ENCODE data around the gene TRIM33. TPM values are rescaled to one million over a fixed set of nuclear protein-coding genes. Genes with fewer than 3 reads are reported as not detected.

The TRIM33 gene
- total RNA-seq, 4 donors from 2014 or later, result 29.2 to 40.7 (median 33.7) TPM

DNA sequence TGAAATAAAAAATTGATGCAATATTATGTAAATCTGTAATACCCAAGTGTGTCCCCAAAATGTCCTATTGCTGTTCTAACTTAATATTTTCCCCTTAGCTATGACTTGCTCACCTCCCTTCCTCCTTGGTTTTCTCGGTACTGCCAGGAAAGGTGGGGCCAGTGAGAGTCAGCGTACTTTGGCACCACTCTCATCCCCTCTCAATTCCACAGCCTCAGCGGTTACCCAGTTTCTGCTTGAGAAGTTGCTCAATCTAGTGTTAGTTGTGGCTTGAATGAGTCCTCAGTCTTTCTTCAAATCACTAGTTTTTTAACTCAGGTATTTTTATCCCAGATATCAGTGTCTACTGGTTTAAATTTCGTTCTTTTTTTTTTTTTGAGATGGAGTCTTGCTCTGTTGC, 38.1 kb upstream of the TRIM33 start:
- TF ChIP-seq, protein P1, sequence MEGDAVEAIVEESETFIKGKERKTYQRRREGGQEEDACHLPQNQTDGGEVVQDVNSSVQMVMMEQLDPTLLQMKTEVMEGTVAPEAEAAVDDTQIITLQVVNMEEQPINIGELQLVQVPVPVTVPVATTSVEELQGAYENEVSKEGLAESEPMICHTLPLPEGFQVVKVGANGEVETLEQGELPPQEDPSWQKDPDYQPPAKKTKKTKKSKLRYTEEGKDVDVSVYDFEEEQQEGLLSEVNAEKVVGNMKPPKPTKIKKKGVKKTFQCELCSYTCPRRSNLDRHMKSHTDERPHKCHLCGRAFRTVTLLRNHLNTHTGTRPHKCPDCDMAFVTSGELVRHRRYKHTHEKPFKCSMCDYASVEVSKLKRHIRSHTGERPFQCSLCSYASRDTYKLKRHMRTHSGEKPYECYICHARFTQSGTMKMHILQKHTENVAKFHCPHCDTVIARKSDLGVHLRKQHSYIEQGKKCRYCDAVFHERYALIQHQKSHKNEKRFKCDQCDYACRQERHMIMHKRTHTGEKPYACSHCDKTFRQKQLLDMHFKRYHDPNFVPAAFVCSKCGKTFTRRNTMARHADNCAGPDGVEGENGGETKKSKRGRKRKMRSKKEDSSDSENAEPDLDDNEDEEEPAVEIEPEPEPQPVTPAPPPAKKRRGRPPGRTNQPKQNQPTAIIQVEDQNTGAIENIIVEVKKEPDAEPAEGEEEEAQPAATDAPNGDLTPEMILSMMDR (IDR thresholded peaks at IDR 0.05), result no peak
- ATAC-seq (ENCODE audit: low FRiP score) (no peak), DNase-seq (ENCODE audit: low spot score) (no peak)

DNA sequence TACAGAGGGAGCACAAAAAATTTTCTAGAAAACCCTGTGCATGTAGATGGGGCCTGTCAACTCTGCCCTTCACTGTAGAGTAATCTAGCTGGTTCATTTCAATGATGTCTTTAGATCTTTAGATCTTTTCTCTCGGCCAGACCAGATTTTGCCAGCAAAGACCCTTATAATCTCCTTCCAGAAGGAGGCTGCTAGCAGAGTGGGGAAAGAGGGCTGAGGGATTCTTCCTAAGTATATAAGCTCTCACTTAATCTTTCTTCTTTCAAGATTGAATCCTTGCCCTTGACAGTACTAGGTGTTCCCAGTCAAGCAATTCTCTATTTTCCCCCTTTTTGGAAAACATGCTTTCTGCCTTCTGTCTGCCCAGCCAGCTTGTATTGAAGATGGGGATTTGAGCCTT, 36.1 kb upstream of the TRIM33 start:
- DNase-seq (ENCODE audit: low spot score) (no peak), ATAC-seq (ENCODE audit: low FRiP score) (no peak)

DNA sequence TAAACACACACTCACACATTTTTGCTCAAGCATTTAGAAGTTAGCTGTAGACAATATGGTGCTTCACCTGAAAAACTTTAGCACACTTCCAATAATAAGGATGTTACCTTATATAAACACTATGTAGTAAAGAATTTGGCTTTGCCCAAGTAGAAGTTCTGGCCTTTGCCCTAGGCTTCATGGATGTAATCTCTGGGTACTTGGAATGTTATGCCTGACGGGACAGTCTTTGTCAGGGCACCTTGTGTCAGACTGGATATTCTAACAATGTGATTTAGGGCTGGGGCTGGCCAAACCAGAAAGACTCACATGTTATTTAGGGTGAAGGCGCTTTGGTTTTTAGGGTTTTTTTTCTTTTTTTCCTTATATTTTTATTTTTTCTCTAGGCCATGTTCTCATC, 34.8 kb upstream of the TRIM33 start:
- ATAC-seq (ENCODE audit: low FRiP score), result no peak
- DNase-seq (ENCODE audit: low spot score), result no peak
- TF ChIP-seq, protein P1 (IDR thresholded peaks at IDR 0.05), result no peak

More for the DNA sequence above, 36.1 kb upstream of the TRIM33 start:
- TF ChIP-seq, protein P1 (IDR thresholded peaks at IDR 0.05), result no peak

DNA sequence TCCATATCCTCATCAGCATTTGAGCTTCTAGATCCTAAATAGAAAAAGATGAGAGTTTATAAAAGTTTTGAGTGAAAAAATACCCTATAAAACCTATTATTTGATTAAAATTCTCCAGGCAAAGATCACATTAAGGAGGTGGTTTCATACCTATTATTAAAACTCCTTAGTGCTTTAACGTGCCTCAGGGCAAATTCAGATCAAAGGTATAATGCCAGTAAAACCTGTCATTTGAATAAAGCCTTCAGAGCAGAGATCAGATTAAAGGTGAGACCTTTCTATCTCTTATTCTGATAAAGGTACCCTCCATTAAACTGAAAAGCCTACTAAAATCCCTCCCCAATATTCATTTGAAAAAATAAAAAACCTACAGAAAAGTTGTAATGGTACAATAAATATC, 34.3 kb upstream of the TRIM33 start:
- DNase-seq (ENCODE audit: low spot score), result no peak
- TF ChIP-seq, protein P1 (IDR thresholded peaks at IDR 0.05), result no peak
- ATAC-seq (ENCODE audit: low FRiP score), result no peak

DNA sequence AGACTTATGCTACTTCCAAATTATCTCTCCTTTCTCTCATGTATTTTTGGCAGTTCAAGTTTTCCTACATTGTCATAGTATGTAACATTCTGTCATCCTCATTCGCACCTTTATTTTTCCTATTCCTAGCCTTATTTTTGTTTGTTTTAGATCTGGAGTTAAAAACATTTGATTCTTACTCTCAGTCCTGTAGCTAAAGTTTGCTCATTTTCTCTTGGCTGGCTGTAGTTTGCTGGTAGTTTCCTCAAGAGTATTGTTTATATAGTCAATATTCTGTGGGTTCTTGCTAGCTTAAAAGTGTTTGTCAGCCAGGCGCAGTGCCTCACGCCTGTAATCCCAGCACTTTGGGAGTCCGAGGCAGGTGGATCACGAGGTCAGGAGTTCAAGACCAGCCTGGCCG, 29.8 kb upstream of the TRIM33 start:
- TF ChIP-seq, protein P1 (IDR thresholded peaks at IDR 0.05), result no peak
- no peak for ATAC-seq (ENCODE audit: low FRiP score)

DNA sequence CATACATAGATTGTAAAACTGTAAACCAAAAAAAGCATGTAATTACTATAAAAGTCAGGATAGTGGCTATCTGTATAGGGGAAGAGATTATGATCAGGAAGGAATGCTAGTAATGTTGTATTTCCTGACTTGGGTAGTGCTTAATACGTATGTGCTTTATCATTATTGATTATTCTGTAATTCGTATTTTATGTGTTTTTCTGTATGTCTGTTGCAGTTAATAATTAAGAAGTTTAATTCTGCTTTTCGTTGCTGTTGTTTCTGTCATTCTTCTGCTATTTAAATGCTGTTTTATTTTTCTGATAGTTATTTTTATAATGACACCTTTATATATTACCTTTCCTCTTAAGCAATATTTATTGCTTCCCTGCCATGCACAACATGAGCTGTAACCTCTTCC, 29.3 kb upstream of the TRIM33 start:
- TF ChIP-seq, protein P1 (IDR thresholded peaks at IDR 0.05), result no peak
- no peak for ATAC-seq (ENCODE audit: low FRiP score)
- no peak for DNase-seq (ENCODE audit: low spot score)

More for the DNA sequence above, 29.8 kb upstream of the TRIM33 start:
- DNase-seq (ENCODE audit: low spot score), result no peak

DNA sequence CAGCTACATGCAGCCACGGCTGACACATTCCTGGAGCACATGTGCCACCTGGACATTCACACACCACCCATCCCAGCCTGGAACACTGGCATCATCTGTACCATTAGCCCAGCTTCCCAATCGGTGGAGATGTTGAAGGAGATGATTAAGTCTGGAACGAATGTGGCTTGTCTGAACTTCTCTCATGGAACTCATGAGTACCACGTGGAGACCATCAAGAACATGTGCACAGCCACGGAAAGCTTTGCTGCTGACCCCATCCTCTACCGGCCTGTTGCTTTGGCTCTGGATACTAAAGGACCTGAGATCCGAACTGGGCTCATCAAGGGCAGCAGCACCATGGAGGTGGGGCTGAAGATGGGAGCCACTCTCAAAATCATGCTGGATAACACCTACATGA, 25.0 kb upstream of the TRIM33 start:
- ATAC-seq (ENCODE audit: low FRiP score) (no peak), DNase-seq (ENCODE audit: low spot score) (no peak)
- TF ChIP-seq, protein P1 (IDR thresholded peaks at IDR 0.05), result no peak

Measured in omental fat pad (tissue), 4 donors.